Fibroblast of peridontal ligament (primary cell): Measurements from ENCODE around the gene GABRG3.

ENCODE experiments used
- DNase-seq: peaks from one replicate; pipeline ENCODE4 v3.0.0-alpha.2; 2010; ENCODE audit errors: extremely low read depth

The GABRG3 gene

DNA sequence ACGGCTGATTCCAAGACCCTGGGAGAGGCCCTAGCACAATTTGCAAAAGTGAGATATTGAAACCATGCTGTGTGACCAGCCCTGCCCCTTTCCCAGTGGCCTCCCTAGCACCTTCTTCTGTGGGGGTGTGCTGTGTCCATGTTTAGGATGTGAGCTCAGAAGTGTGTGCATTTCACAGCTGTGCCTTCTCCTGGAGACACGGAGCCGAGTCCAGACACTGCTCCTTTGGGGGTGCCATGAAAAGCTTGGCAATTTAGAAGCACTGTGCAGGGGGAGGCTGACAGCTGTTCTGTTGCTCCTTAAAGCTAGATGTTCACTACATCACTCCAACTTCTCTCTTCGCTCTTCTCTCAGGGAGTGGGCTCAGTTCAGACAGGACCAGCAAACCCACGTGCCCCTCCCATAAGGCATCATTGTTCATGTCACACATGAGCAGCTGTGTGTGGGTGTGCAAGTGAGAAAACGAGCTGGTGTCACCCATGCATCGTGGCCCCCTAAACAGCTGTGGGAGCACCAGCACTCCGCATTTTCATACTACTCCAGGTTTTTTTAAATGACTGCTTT is 492.6 kb downstream of the GABRG3 start:
- no peak for DNase-seq

DNA sequence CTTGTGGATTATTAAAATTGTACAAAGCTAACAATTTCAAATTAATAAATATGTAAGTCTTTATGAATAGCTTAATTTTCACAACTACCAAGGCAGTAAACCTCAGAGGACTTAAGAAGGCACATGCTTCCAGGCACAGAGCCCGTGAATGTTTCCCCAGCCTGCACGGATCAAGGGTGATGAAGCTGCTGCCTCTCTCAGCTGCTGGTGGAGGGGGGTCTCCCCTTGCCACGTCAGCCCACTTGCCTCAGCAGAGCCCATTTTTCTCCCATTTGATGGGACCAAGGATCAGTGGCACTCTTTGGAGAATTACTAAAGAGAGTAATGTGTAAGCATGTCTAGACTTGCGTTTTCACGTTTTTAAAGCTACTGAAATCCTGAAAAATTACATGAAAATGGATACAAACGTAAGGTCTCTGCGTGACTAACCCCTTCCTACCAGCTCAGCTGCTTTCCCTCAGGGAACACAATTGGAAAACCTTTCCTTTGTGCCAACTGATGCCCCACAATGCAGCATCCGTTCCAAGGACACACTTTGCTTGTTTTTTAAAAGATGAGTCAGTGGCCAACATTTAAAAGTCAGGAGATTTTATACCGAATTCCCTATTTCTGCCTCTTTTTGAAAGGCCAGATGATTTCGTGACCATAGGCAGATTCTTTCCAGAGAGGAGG is 494.1 kb downstream of the GABRG3 start:
- peak; percentile 13 for DNase-seq

DNA sequence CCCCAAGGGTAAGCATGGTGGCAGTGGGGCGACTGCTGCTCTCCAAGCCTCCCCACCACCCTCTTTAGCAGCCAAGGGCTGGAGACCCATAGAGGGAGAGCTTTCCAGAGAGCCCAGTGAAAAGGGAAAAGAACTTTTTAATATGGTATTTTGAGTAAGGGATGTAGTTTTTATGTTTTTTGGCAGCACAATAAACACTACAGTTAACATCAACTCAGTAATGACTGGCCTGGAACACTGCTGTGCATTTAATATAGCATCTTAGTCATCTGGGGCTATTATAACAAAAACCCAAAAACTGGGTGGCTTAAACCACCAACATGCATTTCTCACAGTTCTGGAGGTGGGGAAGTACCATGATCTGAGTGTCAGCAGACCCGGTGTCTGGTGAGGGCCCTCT is 495.8 kb downstream of the GABRG3 start:
- DNase-seq, result peak; percentile 17

DNA sequence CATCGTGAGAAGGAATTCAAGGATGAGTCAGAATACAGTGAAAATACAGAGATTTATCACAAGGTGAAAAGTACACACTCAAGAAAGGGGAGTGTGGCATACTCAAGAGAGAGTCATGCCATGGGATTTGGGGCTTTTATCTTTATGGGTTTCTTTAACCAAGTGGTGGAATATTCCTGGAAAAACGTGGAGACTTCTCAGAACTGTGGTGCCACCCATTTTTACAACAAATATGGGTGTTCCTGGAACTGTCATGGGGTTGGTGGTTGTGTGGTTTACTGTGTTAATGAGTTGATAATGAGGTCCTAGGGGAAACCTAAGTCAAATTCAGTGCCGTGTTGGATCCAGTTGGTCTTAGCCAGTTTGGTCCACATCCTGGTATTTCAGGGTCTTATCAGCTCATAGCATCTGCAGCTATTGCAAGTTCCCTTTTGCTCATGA is 497.2 kb downstream of the GABRG3 start:
- DNase-seq, result no peak

DNA sequence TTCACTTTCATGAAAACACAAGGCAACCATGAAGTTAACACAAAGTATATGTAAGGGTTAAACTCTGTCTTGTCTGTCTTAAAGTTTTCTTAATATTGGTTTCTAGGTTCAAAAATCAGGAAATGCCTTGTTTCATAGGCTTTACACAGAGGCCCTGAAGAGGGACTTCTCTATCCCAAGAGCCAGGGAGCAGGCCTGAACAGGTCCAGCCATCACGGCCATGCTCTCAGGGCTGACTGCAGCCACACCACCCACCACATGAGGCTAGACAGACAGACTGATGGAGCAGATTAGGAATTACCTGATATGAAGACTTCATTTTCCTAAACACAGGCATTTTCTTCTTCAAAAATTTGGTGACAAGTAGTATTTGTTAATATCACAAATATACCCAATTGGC is 502.9 kb downstream of the GABRG3 start:
- no peak for DNase-seq

DNA sequence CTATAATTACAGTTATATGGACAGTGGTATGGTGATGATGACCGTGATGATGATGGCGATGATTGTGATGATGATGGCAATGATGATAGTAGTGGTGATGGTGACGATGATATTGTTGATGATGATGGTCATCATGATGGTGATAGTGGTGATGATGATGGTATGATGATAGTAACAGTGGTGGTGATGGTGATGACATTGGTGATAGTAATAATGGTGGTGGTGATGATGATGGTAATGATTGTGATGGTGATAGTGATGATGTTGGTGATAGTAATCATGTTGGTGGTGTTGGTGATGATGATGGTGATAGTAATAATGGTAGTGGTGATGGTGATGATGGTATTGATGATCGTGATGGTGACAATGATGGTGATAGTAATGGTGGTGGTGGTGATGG is 504.4 kb downstream of the GABRG3 start:
- DNase-seq, result no peak

DNA sequence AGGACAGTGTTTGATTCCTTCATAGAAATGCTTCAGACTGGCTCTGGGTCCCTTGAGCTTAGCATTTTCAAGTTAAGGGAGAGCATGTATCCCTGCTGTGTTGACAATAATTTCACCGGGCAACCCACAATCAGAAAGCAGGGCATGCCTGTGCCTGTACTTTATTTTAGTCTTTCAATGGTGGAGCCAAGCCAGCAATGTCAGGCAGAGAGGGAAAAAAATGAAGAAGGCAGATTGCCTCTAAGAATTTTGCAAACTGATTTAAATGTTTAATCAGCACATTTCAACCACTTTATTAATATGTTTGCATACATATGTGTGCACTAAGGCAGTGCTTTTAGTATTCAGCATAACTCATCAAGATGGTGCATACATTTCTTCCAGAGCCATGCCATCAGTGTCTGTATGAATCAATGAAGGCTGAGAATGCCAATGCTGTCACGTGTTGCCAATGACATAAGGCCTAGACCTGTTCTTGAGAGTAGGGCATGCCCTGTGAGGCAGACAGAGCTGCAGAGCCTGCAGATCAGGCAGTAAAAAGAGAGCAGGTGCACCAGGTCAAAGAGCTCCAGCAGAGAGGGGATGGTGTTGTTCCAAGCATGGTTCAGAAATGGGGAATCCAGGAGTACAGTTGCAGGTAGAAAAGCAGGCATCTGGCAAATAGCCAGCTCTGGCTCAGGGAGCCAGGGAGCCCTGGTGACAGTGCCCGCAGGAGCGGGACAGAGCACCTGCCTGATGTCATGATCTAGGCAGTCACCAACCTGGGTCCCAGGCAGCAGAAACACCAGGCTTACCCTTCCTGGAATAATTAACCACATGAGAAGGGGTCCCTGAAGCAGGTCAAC is 508.5 kb downstream of the GABRG3 start:
- no peak for DNase-seq

DNA sequence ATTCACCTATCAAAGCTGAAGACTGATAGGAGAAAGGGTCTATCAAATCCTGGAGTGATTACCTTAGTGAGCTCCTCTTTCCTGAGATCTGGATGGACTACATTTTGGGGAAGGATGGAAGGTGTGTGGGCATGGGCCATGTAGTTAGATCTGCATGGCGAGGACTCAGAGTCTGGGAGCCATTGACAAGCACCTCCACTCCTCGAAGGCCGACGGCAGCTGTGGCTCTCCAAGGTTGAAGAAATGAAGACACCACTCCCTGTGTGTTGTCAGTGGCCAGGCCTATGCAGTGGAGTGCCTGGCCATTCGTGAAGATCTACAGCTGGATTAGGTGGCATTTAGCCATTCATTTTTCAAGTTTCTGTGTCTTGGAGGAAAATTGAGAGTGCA is 509.2 kb downstream of the GABRG3 start:
- DNase-seq, result no peak

DNA sequence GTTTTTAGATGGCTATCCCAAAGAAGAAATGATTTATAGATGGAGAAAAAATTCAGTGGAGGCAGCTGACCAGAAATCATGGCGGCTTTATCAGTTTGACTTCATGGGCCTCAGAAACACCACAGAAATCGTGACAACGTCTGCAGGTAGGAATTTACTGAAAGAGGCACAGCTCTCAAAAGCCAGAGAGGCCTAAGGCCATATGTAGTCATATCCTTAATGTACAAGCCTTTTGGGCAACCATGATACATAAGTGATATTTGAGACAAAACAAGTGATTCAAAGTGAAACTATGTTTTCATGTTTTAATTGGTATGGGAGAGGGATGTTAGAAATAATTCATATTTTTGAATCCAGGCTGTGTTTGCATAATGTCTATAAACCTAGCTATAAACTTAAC is 509.7 kb downstream of the GABRG3 start:
- no peak for DNase-seq

DNA sequence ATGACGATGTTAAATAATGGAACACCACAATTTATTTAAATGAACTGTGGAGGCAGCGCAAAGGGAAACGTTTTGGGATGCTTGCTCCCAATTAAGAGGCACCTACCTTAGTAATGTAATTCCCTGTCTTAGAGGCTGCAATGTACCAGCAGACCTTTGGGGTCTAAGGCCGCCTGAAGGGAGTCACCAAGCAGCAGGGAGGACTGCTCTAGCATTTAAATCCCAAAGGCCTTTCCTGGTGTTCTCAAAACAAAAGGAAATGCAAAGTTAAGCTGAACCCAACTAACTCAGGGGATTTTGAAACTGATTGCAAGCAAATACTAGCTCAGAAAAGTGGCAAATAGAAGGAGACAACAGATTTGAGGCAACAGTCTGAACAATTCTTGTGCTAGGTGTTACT is 510.8 kb downstream of the GABRG3 start:
- no peak for DNase-seq

DNA sequence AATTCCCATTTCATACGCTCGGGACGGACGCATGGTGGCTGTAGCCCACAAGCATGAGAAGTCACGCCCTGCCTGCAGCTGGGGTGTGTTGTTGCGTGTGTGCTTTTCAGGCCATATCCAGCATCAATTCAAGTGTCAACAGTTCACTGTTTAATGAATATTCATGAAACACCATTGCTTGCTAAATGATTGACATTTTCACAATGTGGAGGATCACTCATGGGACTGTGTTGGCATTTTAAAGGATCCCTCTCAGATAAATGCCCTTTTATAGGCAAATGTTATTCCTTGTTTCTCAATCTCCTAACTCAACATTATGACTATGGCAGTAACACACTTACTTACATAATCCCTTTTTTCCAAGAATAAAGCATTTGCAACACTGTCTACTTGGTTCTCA is 511.3 kb downstream of the GABRG3 start:
- DNase-seq, result no peak

DNA sequence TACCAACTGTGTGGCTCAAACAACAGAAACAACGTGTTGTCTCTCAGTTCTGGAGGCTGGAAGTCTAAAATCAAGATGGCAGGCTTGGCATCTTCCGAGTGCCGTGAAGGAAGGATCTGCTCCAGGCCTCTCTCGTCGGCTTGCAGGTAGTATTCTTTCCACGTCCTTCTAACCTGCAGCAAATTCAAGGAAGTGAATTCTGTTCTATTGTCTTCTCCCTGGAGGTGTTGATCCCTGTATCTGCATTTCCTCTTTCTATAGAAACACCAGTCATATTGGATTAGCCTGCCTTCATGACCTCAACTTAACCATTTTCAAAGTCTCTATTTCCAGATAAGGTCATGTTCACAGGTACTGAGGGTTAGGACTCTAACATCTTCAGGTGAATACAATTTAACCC is 512.1 kb downstream of the GABRG3 start:
- DNase-seq, result no peak

DNA sequence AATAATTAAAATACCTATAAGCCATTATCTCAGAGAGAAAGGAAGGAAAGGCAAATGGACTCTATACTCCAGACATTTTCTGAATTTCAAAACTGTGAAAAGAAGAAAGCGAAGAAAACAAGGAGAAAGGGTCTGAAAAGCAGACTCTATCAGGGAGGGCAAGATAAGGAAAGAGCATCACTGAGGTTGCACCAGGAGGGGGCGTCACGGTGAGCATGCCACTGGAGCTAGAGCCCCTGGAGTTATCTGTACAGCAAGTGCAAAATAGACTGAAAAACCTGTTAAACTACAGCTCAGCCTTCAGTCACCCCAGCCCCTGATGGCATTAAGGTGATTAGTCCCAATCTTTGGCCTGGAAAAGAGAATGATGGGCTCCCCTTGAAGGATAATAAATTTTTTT is 514.3 kb downstream of the GABRG3 start:
- no peak for DNase-seq

DNA sequence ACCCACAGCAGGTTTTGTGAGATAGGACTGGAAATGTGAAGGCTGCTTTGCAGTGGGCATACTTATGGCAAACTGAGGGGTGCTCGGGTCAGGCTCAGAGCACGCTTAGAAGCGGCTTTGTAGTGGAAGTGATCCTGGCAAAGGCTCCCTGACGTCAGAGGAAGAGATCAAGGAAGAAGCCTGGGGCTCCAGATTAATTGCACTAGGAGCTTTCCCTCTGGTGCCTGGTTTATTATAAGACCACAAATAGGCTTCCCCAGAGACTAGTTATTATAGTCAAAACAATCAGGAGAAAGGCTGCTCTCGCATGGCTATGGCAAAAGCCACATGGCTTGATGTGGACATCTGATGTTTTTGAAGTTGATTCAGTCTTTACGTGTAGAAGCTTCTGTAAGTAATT is 515.1 kb downstream of the GABRG3 start:
- DNase-seq, result no peak

DNA sequence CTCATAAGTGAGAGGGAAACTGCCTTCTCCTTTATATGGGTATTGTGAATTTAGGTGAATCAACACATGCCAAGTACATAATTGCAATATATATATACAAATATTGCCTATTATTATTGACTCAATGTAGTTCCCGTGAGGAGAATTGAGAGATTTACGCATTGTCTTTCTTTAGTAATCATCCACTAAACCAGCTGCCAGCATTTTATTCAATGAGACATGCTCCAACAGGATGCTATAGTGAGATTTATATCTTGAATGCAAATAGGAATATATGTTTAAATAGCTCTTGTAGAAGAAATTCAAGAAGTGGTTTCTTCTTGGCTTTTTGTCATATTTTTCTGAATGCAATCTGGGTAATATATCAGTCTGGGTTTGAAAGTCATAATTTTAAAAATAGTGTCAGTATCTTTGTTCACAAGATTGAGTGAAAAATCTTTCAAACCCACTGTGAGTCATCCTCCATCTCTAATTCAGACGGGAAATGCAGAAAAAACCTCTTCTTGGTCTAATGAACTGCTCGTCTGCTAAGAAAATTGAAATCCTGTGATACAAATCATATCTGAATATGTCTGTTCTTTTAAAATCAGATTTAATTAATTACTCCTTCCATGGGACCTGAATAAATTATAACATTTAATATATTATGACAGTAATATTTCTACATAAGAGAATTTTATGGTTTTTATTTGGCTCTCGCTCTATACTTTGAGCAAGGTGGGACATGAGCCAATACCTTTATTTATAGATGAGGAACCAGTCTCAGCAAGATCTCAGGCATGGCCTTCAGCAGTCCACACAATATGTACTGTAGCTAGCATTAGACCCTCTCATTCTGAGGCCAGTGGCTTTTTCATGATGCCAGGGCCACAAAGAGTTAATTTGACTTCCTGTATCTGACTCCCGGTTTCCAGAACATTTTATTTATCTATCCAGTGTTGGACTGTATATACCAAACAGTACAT is 516.0 kb downstream of the GABRG3 start:
- no peak for DNase-seq

DNA sequence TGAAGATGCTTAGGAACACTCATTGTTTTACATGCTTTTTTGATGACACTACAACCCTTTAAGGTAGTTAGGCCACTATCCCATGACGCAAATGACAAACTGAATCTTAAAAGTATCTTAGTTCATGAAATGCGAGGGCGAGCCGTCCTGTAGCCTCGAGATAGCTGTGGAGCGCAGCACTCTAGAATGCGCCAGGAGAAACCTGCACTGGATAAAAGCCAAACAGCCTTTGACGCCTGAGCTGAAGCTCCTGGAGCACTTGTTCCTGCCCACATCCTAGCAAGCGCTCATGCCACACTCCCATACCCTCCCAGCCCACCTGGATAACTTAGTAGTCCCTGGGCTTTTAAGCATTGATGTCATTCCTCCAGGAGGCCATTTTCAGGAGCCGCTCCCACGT is 516.9 kb downstream of the GABRG3 start:
- DNase-seq, result no peak

DNA sequence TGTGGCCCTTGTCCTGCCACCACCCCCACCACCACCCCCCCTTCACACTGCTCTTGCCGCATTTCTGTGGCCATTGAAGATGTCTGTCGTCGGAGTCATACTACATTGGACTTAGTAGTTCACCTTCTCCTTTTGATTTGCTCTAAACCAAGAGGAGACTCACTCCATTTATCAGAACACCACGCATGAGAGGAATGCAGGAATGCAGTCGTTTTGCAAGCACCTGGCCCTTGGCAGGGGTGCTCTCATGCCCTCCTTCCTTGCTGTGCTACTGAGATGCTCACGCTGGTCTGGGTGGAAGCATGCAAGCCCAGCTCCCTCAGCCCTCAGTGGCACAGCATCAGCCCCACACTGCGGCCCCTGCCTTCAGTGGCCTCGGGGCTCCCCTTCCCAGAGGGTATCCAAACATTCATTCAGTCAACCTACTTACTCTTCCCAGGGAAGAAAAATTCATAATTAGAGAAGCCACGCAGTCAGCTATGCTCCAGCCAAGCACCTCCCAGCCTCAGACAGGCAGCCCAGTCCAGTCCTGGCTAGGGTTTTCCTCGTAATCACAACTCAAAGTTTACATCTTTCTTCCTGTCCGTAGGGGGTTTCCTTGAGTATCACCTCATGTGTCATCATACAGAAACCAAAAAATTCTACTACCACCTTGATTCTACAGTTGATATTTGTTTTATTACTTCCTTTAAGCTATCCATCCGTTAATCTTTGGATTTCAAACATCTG is 520.0 kb downstream of the GABRG3 start:
- no peak for DNase-seq

DNA sequence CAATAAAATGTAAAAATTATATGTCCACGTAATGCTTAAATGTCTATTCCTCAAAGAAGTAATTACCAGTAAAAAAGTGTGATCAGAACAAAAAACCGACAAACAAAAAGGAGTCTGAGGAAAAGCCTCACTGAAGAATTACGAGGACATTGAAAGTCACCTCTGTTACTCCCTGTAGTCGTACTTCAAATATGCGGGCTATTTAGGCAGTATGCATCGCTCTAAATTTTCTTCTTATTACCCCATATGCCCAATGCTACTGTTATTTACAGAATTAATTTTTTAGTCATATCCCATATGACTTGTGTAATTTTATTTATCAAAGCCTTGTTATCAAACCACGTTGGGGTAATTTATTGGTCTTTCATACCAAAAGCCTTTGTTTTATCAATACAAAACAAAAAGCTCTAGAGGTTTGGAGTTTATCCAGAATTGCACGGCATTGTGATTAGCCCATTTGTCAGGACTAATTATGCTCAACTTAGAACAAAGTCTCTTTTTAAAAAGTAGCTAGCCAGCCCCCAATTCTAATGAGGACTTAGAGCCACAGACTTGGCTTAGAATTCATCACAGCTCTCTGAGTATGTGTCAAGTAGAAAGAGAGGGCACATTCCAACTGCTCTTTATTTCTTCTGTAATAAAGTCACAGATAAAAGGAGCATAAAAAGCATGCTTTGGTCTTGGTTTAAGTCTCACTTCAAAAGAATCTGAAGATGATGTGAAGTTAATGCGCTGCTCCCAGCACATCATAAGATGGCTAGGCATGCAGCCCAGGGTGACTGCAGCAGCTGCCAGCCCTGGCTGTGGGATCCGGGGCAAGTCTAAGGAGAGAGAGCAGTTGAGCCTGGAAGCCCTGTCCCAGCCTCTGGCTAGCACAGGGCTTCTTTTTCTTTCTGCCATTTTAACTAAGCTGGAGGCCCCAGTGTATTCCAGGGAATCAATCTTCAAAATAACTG is 521.0 kb downstream of the GABRG3 start:
- peak; percentile 1 for DNase-seq

DNA sequence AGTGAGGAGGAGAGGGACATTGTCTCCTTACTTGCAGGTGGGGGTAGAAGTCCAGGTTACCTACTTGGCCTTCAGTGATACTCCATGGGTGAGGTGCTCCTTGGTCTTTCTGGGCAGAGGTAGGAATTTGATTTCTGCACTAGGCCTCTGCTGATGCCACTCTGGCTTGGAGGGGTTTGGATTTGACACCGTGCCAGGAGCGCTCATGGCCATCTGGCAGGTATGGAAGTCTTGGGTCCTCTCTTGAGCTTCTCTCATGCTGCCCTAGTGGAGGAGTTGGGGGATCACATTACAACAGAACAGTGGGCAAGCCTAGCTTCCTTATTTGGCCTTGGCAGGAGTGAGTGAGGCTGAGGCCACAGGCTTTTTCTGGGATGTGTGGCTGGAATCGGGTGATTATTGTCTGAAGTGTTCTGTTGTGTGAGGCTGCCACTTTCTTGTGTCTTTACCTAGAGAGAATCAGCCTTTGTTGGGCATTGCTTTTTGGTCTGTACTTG is 525.0 kb downstream of the GABRG3 start:
- no peak for DNase-seq

DNA sequence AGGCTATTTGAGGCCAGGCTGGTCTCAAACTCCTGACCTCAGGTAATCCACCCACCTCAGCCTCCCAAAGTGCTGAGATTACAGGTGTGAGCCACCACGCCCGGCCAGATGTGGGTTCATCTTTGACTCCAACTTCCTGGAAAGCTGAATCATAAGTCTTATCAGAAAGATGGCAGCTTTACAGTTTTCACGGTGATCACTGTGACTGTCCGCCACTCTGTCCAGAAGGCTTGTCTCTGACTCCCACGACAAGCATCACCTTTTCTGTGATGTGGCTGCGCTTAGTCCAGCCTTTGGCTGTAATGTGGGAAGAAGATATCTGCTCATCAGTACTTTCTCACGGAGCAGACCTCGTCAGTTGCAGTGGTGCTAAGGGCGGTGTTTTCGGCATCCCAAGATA is 527.7 kb downstream of the GABRG3 start:
- DNase-seq, result no peak
